ENCODE results near the gene POP4.

Gene POP4

GRCh38 chr19:29628661-29629385 lies 22.7 kb downstream of the POP4 start:
- in situ Hi-C loops (cut with HindIII; ENCODE audit: low sequenced_read_pairs): no loop called here

- in situ Hi-C loops (cut with HindIII; ENCODE audit: low sequenced_read_pairs): no loop called here
Observed at GRCh38 chr19:29629836-29630534, 23.9 kb downstream of the POP4 start.

GRCh38 chr19:29630655-29631054 lies 24.6 kb downstream of the POP4 start:
- in situ Hi-C loops (cut with HindIII; ENCODE audit: low sequenced_read_pairs): no loop called here

- in situ Hi-C loops (cut with HindIII; ENCODE audit: low sequenced_read_pairs): no loop called here
Observed at GRCh38 chr19:29631450-29631849, 25.4 kb downstream of the POP4 start.

GRCh38 chr19:29634002-29634401 lies 27.9 kb downstream of the POP4 start:
- in situ Hi-C loops (cut with HindIII; ENCODE audit: low sequenced_read_pairs): no loop called here

- in situ Hi-C loops (cut with HindIII; ENCODE audit: low sequenced_read_pairs): no loop called here
Observed at GRCh38 chr19:29634423-29635130, 28.5 kb downstream of the POP4 start.

- in situ Hi-C loops (cut with HindIII; ENCODE audit: low sequenced_read_pairs): no loop called here
Observed at GRCh38 chr19:29635963-29636362, 29.9 kb downstream of the POP4 start.

GRCh38 chr19:29636553-29637360 lies 30.7 kb downstream of the POP4 start:
- in situ Hi-C loops (cut with HindIII; ENCODE audit: low sequenced_read_pairs): no loop called here

GRCh38 chr19:29639086-29639485 lies 33.0 kb downstream of the POP4 start:
- in situ Hi-C loops (cut with HindIII; ENCODE audit: low sequenced_read_pairs): no loop called here

- in situ Hi-C loops (cut with HindIII; ENCODE audit: low sequenced_read_pairs): no loop called here
Observed at GRCh38 chr19:29640231-29640630, 34.1 kb downstream of the POP4 start.

GRCh38 chr19:29641597-29641996 lies 35.5 kb downstream of the POP4 start:
- in situ Hi-C loops (cut with HindIII; ENCODE audit: low sequenced_read_pairs): no loop called here

GRCh38 chr19:29643361-29643935 lies 37.4 kb downstream of the POP4 start:
- in situ Hi-C loops (cut with HindIII; ENCODE audit: low sequenced_read_pairs): no loop called here

- in situ Hi-C loops (cut with HindIII; ENCODE audit: low sequenced_read_pairs): no loop called here
Observed at GRCh38 chr19:29644210-29644609, 38.1 kb downstream of the POP4 start.

GRCh38 chr19:29645491-29645867 lies 39.4 kb downstream of the POP4 start:
- in situ Hi-C loops (cut with HindIII; ENCODE audit: low sequenced_read_pairs): no loop called here

GRCh38 chr19:29645911-29646310 lies 39.8 kb downstream of the POP4 start:
- in situ Hi-C loops (cut with HindIII; ENCODE audit: low sequenced_read_pairs): no loop called here

- in situ Hi-C loops (cut with HindIII; ENCODE audit: low sequenced_read_pairs): no loop called here
Observed at GRCh38 chr19:29650772-29651387, 44.8 kb downstream of the POP4 start.

- in situ Hi-C loops (cut with HindIII; ENCODE audit: low sequenced_read_pairs): no loop called here
Observed at GRCh38 chr19:29651622-29652394, 45.7 kb downstream of the POP4 start.

- in situ Hi-C loops (cut with HindIII; ENCODE audit: low sequenced_read_pairs): no loop called here
Observed at GRCh38 chr19:29653398-29653797, 47.3 kb downstream of the POP4 start.

GRCh38 chr19:29655648-29656335 lies 49.7 kb downstream of the POP4 start:
- in situ Hi-C loops (cut with HindIII; ENCODE audit: low sequenced_read_pairs): no loop called here
